ENCODE measurements around the gene ATXN2L. TPM values are rescaled to one million over a fixed set of nuclear protein-coding genes. Genes with fewer than 3 reads are reported as not detected.

ATXN2L gene
- total RNA-seq, 1 experiment from 2014 or later, result 270 TPM

DNA sequence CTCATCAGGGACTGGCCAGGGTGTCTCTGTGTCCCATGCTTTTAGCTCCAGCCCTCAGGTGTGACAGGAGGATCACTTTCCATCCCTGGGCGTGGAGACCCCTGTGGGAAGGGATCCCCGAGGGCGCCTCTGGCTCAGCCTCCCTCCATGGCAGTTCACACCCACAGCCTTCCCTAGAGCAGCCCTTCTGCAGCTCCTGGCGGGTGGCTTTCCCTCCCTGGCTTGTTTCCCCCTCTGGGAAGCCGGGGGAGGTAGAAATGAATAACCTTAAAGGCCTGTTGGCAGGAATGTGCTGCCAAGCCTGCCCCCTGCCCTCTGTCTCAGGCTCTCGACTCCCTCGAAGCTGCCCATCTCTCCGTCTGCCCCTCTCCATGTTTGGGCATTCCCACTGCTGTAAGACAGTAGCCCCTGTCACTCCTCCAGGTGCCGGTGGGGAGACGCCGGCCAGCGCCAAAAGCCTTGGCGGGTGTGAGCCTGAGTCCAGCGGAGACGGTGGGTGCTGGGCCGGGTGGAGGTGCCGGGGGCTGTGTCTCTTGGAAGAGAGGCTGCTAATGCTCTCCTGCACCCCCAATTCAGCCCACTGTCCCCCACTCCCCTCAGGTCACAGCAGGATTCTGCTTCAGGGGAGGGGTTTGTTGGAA lies 53.3 kb downstream of the ATXN2L start:
- TF ChIP-seq, protein P1, sequence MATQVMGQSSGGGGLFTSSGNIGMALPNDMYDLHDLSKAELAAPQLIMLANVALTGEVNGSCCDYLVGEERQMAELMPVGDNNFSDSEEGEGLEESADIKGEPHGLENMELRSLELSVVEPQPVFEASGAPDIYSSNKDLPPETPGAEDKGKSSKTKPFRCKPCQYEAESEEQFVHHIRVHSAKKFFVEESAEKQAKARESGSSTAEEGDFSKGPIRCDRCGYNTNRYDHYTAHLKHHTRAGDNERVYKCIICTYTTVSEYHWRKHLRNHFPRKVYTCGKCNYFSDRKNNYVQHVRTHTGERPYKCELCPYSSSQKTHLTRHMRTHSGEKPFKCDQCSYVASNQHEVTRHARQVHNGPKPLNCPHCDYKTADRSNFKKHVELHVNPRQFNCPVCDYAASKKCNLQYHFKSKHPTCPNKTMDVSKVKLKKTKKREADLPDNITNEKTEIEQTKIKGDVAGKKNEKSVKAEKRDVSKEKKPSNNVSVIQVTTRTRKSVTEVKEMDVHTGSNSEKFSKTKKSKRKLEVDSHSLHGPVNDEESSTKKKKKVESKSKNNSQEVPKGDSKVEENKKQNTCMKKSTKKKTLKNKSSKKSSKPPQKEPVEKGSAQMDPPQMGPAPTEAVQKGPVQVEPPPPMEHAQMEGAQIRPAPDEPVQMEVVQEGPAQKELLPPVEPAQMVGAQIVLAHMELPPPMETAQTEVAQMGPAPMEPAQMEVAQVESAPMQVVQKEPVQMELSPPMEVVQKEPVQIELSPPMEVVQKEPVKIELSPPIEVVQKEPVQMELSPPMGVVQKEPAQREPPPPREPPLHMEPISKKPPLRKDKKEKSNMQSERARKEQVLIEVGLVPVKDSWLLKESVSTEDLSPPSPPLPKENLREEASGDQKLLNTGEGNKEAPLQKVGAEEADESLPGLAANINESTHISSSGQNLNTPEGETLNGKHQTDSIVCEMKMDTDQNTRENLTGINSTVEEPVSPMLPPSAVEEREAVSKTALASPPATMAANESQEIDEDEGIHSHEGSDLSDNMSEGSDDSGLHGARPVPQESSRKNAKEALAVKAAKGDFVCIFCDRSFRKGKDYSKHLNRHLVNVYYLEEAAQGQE (IDR thresholded peaks at IDR 0.05; ENCODE audit: insufficient read depth in 1 of 2, low read depth in 2 of 2, low read length in 1 of 2), result no peak
- H3K27ac ChIP-seq (ENCODE audit: low read length), result peak overlapping the region; percentile 48
- in situ Hi-C loops (cut with HindIII; ENCODE audit: low pct_unique_long_range_greater_than_20kb, low sequenced_read_pairs), result no loop called here
- no peaks in the 10 kb centered on the region; the same call in 1 of the 2 replicates for H3K36me3 ChIP-seq (ENCODE audit: control insufficient read depth, insufficient read depth, low read length)
- POLR2A ChIA-PET, result interaction anchor here (0.6 kb wide), 2 partner anchors 13 to 17 kb away, joined by 3 to 10 read pairs; partner anchors contain the start of gene SH2B1
- no peak overlapping the region for H3K4me3 ChIP-seq (ENCODE audit: low read depth in 2 of 2, low read length in 2 of 2)
- BruUV-seq (replicated peaks), result no TSS peak
- intact Hi-C loops (cut with micrococcal nuclease; ENCODE audit: unreplicated experiment), result loop anchor here (10.0 kb wide), 1 partner anchor 69 kb away; no protein-coding TSS in a partner anchor
- DNase-seq (ENCODE audit: low read depth, low spot score) (no peak), ATAC-seq (no peak)
- H3K27me3 ChIP-seq (ENCODE audit: control insufficient read depth, insufficient read depth, low read length), result no peaks in the 10 kb centered on the region
- CTCF ChIA-PET, result interaction anchor here (0.6 to 1.3 kb wide), 2 partner anchors 60 to 69 kb away, joined by 3 to 6 read pairs; no protein-coding TSS in a partner anchor
- no peaks in the 10 kb centered on the region for H3K9me3 ChIP-seq (ENCODE audit: control insufficient read depth, insufficient read depth, low read depth, low read length)
- peaks cover 31% of the 10 kb centered on the region for H3K4me1 ChIP-seq (ENCODE audit: control insufficient read depth, insufficient read depth, low read length)

DNA sequence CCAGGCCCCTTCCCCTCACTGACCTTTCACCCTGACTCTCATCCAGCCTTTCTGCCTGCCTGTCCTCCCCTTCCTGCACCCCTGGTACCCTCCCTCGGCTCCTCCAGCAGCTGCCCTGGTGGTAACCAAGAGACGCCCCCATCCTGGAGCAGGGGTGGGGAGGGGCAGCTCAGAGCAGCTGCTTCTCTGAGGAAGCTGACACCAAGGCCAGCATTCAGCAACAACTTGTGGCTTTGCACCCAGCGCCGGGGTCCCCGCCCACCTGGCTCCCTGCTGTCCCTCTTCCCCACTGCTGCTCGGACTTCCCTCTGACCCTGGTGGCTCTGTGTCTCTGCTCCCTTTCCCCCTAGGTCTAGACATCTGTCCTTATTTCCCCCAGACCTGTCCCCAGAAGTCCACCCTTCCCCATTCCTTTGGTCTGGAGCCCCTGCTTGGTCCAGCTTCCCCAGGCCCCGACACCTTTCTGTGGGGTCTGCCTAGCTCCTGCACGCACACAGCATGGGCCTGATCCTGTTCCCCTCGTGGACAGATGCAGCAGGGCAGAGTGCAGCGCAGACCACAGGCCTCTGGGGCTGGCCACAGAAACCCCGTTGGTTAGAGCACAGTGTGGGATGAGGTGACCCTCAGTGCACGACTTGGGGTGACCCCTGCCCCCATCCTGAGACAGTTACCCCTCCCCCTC lies 54.3 kb downstream of the ATXN2L start:
- ChIA-PET POLR2A (interaction anchor here (0.5 kb wide), 1 partner anchor 13 kb away, joined by 3 read pairs; the partner anchor contains the start of gene SH2B1), CTCF (no interaction called here)
- H3K27me3 ChIP-seq (ENCODE audit: control insufficient read depth, insufficient read depth, low read length), result no peaks in the 10 kb centered on the region
- H3K36me3 ChIP-seq (ENCODE audit: control insufficient read depth, insufficient read depth, low read length), result no peaks in the 10 kb centered on the region; the same call in 1 of the 2 replicates
- in situ Hi-C loops (cut with HindIII; ENCODE audit: low pct_unique_long_range_greater_than_20kb, low sequenced_read_pairs) (no loop called here), intact Hi-C loops (cut with micrococcal nuclease; ENCODE audit: unreplicated experiment) (loop anchor here (10.0 kb wide), 1 partner anchor 68 kb away; no protein-coding TSS in a partner anchor)
- peaks cover 31% of the 10 kb centered on the region for H3K4me1 ChIP-seq (ENCODE audit: control insufficient read depth, insufficient read depth, low read length)
- DNase-seq (ENCODE audit: low read depth, low spot score) (no peak), ATAC-seq (no peak)
- no peak for TF ChIP-seq SIN3A (IDR thresholded peaks at IDR 0.05; ENCODE audit: borderline replicate concordance, insufficient read depth, low read depth, low read length)
- TF ChIP-seq, protein P1 (IDR thresholded peaks at IDR 0.05; ENCODE audit: insufficient read depth in 1 of 2, low read depth in 2 of 2, low read length in 1 of 2), result no peak
- TF ChIP-seq TCF7L2 (IDR thresholded peaks at IDR 0.05; ENCODE audit: low read depth, low read length), result no peak
- TF ChIP-seq, protein P2, sequence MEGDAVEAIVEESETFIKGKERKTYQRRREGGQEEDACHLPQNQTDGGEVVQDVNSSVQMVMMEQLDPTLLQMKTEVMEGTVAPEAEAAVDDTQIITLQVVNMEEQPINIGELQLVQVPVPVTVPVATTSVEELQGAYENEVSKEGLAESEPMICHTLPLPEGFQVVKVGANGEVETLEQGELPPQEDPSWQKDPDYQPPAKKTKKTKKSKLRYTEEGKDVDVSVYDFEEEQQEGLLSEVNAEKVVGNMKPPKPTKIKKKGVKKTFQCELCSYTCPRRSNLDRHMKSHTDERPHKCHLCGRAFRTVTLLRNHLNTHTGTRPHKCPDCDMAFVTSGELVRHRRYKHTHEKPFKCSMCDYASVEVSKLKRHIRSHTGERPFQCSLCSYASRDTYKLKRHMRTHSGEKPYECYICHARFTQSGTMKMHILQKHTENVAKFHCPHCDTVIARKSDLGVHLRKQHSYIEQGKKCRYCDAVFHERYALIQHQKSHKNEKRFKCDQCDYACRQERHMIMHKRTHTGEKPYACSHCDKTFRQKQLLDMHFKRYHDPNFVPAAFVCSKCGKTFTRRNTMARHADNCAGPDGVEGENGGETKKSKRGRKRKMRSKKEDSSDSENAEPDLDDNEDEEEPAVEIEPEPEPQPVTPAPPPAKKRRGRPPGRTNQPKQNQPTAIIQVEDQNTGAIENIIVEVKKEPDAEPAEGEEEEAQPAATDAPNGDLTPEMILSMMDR (IDR thresholded peaks at IDR 0.05), result no peak
- no peak for TF ChIP-seq POLR2AphosphoS5 (IDR thresholded peaks at IDR 0.05; ENCODE audit: low read depth, low read length)
- no peaks in the 10 kb centered on the region for H3K9me3 ChIP-seq (ENCODE audit: control insufficient read depth, insufficient read depth, low read depth, low read length)
- BruUV-seq (replicated peaks), result no TSS peak
- no peak overlapping the region for H3K27ac ChIP-seq (ENCODE audit: low read length)
- H3K4me3 ChIP-seq (ENCODE audit: low read depth in 2 of 2, low read length in 2 of 2), result no peak overlapping the region

Measured in Panc1 (cell line).